HG02943 (cell line): ENCODE results near the gene ZNF143.
"Not testable (repeated sequence)": the region's sequence is repeated elsewhere in the genome, so short reads cannot be mapped to it uniquely, and the experiment has no call there.

ENCODE experiments used
- ATAC-seq: cut with Tn5 transposase; IDR thresholded peaks from one replicate; pipeline ENCODE4 v1.9.1; 2021; ENCODE audit warnings: mild to moderate bottlenecking, low read depth, moderate library complexity; ENCODE audit not compliant: unreplicated experiment

Gene ZNF143

DNA sequence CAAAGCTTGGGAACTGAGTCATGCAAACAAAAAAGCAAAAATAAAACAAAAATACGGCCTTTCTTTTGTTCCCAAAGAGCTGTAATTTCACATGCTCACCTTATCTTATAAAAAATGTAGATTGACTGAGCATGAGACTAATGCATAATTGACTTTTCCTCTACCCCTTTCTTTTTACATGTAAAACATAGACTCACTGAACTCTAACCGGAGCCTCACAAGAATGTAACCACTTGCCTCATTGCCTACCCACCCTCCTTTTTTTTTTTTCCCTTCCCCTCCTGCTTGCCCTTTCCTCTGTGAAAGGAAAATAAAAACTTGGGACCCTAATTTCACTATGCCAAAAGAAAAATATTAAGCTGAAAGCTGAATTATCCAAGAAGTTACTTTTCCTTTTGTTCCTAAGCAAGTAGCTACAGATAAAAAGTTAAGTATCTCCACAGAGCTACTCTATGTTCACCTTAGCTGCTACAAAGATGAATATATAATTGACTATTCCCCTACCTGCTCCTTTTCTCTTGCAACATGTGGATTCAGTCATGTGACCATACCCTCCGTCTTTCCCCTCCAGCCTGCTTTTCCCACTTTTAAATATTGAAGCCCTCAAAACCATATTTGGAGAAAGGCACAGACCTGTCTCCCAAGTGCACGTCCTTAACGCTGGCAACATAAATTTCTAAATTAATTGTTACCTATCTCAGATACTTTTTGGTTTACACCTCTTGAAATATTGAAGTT is 73.1 kb downstream of the ZNF143 start:
- ATAC-seq = no peak

DNA sequence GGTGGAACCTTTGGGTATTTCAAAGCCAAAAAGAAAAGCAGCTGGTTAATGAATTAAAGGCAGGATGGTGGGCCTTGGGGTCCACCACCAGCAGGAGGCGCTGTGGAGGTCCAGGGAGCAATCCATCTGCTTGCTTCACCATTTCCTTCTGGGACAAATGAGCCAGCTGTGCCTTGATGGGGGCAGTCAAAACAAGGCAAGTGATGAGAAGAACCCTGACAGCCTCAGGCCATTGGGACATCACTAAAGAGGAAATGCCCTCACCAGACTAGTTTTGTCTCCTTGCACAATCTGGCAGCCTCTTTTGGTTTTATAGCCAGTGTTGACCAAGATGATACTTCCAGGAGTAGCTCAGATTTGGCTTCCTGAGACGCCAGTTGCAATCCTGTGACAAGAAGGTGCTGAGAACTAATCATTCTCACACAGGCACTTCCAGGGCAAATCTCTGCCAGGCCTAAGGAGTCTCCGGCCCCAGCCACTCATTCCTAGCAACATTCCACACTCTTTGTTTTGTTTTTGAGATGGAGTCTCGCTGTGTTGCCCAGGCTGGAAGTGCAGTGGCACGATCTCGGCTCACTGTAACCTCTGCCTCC is 74.5 kb downstream of the ZNF143 start:
- no peak for ATAC-seq

DNA sequence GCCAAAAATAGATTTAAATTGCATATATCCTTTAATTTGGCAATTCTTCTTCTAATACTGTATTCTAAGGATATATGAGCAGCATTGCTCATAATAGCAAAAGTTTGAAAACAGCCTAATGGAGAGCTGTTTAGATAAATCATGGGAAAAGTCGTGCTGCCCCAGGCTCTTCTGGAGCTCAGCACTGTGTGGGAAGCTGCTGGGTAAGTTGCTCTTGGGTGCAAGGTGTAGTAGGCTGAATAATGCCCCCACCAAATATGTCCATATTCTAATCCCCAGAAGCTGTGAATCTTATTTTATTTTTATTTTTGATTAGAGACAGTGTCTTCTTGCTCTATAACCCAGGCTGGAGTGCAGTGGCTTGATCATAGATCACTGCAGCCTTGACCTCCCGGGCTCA is 77.7 kb downstream of the ZNF143 start:
- ATAC-seq = no peak

DNA sequence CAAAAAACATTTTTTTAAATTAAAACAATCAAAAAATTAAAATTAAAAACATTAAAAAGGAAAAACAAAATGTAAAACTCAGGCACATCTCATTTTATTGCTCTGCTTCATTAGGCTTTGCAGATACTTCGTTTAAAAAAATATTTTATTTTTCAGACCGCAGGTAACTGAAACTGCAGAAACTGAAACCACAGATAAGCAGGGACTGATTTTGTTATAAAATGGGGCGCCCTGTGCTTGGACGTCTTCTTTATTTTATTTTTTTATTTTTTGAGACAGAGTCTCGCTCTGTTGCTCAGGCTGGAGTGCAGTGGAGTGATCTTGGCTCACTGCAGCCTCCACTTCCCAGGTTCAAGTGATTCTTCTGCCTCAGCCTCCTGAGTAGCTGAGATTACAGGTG is 88.4 kb downstream of the ZNF143 start:
- not testable (repeated sequence) for ATAC-seq

DNA sequence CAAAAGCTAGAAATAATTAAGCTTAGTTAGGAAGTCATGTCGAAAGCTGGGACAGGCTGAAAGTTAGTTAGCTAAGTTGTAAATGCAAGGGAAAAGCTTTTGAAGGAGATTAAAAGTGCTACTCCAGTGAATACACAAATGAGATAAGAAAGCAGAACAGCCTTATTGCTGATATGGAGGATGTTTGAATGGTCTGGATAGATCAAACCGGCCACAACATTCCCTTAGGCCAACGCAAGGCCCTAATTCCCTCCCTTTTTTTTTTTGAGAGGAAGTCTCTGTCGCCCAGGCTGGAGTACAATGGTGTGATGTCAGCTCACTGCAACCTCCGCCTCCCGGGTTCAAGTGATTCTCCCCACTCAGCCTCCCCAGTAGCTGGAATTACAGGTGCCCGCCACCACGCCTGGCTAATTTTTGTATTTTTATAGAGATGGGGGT is 89.4 kb downstream of the ZNF143 start:
- ATAC-seq = no peak

DNA sequence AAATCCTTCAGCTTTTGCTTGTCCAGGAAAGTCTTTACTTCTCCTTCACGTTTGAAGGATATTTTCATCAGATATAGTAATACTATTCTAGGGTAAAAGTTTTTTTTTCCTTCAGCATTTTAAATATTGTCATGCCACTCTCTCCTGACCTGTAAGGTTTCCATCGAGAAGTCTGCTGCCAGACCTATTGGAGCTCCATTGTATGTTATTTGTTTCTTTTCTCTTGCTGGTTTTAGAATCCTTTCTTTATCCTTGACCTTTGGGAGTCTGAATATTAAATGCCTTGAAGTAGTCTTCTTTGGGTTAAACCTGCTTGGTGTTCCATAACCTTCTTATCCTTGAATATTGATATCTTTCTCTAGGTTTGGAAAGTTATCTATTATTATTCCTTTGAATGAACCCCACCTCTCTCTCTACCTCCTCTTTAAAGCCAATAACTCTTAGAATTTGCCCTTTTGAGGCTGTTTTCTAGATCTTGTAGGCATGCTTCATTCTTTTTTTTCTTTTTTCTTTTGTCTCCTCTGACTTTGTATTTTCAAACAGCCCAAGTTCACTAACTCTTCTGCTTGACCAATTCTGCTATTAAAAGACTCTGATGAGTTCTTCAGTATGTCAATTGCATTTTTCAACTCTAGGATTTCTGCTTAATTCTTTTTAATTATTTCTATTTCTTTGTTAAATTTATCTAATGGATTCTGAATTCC is 100.6 kb downstream of the ZNF143 start:
- no peak for ATAC-seq

DNA sequence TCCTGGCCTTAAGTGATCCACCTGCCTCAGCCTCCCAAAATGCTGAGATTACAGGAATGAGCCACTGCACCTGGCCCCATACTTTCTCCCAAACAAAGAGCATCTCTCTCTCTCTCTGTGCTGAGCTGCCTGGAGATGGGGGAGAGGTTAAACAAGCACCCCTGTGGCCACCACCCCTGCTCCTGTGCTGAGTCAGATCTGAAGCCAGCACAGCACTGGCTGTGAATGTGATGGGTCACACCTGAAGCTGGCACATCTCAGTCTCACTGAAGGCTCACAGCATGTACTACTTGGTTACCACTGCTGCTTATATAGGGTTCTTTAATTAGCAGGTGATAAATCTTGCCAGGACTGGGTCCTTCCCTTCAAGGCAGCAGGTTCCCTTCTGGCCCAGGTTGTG is 101.9 kb downstream of the ZNF143 start:
- no peak for ATAC-seq

DNA sequence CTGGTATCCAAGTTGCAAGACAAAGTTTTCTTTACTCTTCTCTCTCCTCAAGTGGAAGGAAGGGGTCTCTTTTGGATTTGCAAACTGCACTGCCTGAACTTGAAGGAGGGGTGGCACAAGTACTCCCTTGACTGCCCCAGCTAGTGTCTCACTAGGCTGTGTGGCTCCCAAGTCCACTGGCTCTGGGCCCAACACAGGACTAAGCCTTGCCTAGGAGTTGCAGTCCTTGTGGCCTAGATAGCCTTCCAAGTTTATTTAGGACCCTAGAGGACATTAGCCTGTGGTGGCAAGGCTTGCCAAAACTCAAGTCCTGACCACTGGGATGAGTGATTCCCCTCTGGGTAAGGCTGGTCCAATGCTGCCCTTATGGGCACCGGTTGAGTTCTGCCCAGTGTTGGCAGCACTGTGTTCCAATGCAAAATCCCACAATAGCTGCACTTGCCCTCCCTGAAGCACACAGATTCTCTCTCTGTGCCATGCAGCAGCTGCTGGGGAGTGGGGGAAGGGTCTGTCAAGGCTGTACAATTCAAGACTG is 102.5 kb downstream of the ZNF143 start:
- no peak for ATAC-seq

DNA sequence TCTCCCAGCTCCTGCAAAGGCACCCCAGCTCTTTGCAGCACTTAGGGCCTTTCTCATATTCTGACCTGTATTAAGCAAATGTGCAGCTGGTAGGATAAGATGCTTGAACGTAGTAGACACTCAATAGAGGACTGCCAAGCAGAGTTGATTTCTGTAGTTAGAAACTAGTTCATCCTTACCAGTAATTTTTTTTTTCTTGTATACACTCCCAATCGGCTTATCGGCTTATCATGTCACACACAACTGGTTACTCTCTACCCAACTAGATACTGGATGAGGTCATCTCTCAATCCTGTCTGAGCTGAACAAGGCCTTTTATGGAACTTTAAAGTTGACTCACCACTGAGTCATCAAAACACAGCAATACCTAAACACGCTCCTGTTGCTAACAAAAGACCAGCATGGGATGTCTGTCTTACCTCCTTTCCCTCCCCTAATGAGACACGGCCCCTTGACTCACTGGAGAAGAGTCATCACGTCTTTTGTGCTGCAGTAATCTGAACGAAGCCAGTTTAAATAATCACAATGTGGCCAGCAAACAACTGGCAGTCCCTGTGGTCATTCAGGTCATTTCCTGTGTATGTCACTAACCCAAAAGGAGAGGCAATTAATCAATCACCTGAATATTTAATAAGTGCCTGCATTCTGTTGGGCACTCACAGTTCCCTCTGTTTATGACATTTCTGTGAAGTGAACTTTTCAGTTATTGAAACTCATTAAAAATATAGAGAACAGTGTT is 105.2 kb downstream of the ZNF143 start:
- ATAC-seq = peak; percentile 72

DNA sequence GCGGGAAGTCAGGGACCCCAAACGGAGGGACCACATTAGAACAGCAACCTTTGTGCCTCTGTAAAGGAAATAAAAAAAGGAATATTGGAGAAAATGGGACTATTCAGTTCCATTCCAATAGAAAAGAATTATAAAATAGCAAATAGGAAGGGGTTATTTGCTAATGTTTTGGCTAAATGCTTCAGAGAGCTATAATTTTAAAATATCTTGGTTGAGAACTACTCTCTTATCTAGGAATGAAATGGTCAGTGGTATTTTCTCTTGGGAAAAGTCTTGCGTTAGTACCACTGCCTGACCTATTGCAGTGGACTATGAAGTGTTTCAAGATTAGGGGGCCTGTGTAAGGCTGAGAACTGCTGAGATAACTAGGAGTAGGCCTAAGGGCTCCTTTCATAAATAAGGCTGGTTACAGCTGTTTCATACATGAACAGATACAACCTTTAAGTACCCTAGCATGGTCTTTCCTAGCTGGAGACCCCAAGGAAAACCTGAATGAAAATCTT is 105.8 kb downstream of the ZNF143 start:
- ATAC-seq = no peak

DNA sequence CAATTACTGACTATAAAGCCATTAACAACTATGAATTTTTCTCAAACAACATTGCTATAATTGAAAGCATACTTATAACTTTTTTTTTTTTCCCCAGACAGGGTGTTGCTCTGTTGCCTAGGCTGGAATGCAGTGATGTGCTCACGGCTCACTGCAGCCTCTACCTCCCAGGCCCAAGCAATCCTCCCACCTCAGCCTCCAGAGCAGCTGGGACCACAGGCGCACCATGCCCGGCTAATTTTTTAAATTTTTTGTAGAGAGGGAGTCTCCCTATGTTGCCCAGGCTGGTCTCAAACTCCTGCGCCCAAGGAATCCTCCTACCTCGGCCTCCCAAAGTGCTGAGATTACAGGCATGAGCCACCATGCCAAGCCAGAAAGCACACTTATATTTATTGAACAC is 106.6 kb downstream of the ZNF143 start:
- ATAC-seq = no peak

DNA sequence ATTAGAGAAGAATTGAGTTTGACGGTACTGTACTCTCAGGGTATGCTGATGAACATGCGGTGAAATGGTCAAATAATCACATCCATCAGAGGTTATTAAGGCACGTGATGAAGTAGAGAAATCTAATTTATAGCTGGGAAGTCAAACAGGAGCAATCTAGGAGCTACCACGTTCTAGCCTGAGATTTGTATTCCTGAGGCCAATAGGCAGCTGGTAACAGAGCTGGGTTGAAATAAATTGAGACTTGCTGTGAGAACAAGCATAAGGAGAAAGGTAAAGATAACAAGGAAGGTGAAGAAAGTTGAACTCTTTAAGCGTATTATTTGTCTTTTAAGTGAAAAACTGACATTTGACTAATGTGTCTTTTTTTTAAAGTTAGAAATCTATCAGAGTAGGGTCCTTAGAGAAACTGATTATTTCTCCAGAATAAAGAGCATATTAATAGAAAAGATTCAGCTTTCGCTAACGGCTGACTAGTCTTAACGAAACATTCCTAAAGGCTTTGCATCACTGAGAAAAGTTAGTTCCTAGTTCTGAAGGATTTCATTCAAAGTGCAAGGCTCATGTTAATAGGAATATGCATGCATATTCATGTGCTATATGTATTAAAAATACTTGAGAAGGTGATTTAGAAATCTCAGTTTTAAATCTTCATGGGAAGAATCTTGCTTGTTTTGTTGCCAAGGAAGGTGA is 107.5 kb downstream of the ZNF143 start:
- no peak for ATAC-seq

DNA sequence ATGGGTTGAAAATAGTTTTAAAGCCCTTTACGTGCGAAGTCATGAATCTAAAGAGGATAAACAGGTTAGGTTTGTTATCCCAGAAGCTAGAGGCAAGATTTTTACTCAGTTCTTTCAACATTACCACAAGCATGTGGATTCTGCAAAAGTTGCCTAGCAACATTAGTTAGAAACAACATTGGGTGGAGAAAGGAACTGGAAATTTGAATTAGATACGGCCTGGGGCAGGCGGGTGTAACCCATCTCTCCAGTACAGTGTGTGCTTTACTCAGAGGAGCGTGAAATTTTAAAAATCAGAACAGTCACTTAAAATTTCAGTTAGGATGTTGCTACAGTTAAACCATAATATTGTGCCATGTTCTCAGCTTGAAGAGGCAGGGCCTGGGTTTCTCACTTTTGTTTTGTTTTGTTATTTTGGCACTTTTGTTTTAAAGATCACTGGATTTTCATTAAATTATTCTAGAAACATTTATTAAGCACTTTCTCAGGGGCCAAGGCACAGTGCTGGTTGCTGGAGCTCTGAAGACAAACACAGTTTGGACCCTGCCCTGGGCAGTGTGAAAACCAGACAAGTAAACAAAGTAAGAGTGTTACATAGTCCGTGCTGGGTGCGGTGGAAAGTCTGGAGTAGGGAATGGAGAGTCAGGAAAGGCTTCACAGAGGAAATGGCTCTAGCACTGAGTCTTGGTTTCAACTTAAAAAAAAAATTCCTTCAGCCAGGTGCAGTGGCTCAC is 108.2 kb downstream of the ZNF143 start:
- ATAC-seq = no peak

DNA sequence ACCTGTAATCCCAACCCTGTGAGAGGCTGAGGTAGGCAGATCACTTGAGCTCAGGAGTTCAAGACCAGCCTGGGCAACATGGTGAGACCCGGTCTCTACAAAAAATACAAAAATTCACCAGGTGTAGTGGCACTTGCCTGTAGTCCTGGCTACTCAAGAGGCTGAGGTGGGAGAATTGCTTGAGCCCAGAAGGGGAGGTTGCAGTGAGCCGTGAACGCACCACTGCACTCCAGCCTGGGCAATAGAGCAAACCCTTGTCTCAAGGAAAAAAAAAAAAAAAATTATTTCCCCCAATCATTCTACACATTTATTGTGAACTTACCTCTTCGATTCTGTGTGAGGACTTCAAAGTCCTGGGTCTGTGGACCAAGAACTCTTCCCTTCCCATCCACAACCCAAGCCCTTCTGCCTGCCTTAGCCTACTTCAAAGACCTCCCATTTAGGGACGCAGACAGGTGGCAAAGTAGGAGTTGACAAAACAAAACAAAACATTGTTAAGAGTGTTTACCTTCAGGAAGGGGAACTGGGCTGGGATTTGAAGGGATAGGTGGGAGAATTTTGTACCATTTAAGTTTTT is 108.9 kb downstream of the ZNF143 start:
- ATAC-seq = no peak

DNA sequence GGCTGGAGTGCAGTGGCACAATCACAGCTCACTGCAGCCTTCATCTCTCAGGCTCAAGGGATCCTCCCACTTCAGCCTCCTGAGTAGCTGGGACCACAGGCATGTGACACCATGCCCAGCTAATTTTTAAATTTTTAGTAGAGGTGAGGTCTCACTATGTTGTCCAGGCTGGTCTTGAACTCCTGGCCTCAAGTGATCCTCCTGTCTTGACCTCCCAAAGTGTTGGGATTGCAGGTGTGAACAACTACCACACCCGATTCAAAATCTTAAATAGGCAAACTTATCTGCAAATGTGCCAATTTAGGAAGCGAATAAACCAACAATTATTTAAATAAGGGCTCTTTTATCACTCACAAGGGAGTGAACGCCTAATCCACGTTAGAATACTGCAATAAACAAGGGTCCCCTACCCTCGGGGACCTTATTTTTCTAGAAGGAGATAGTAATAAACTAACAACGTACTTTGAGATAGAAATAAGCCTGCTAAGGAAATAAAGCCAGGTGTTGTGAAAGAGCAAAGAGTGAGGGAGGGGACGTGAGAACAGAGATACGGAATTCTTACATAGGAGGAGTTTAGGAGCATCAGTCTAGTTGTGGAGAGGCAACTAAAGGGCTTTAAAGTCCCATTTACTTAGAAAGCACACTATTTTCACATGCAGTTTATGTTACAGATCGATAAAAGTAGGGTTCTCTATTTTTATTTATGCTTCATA is 109.7 kb downstream of the ZNF143 start:
- ATAC-seq = no peak

DNA sequence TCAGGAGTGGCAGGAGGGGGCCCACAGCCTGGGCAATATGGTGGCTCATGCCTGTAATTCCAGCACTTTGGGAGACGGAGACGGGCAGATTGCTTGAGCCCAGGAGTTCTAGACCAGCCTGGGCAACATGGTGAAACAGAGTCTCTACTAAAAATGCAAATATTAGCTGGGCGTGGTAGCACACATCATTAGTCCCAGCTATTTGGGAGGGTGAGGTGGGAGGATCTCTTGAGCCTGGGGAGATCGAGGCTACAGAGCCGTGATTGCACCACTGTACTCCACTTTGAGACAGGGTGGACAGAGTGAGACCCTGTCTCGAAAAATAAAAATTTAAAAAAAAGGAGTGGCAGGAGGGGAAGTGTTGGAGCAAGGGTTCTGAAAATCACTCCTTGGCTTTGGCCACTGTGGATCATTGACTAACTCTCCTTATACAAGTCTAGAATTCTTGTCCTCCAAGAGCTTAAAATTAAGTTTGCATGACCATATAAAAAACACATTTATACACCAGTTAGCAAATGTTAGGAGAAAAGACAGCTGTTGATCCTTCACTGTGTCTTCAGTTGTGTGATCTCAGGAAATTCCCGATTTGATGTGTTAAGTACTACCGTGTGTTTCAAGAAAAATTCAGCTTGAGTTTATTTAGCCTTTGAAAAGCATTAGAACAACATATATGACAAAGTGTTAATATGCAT is 110.4 kb downstream of the ZNF143 start:
- ATAC-seq = no peak

DNA sequence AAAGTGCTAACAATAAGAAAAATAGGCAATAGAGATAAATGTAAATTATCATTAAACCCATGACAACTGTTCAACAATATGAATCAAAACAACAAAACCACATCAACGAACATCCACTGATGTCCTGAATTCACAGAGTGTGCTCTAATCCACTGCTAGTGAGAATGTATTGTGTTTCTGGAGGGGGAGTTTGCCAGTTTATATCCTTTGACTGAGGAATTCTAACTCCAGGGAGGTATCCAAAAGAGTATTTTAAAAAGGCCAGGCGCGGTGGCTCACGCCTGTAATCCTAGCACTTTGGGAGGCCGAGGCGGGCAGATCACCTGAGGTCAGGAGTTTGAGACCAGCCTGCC is 110.9 kb downstream of the ZNF143 start:
- ATAC-seq = no peak
